Activated CD4-positive, alpha-beta memory T cell treated with anti-CD3 and anti-CD28 coated beads, Interleukin-2, amount 10 ng/mL, durations not matched to agents 7 days and 5 days (primary cell): Measurements from ENCODE around the gene NEUROD2. TPM values are rescaled to one million over a fixed set of nuclear protein-coding genes. Genes with fewer than 3 reads are reported as not detected.
"Not testable (repeated sequence)": the region's sequence is repeated elsewhere in the genome, so short reads cannot be mapped to it uniquely, and the experiment has no call there.

ENCODE experiments used
- CTCF ChIA-PET: fragments of 350-600 bp; sonication (Branson Sonifier 250); formaldehyde crosslinking; loops from one replicate; lab custom pipeline; 2021; ENCODE audit warnings: antibody characterized with exemption, inconsistent platforms; lab: Charles Lee
- POLR2A ChIA-PET: fragments of 350-600 bp; sonication (Branson Sonifier 250); formaldehyde crosslinking; loops from one replicate; lab custom pipeline; 2021; ENCODE audit warnings: antibody characterized with exemption; lab: Charles Lee
- DNase-seq: peaks from one replicate; pipeline ENCODE4 v3.0.0-alpha.2; 2020
- H3K27ac Mint-ChIP-seq: one replicate; pipeline ENCODE4 v1.8.0; 2021; ENCODE audit warnings: mild to moderate bottlenecking, mixed read lengths
- H3K27me3 Mint-ChIP-seq: one replicate; pipeline ENCODE4 v1.8.0; 2021; ENCODE audit warnings: mixed read lengths
- H3K36me3 Mint-ChIP-seq: one replicate; pipeline ENCODE4 v1.8.0; 2021; ENCODE audit warnings: low read depth, mixed read lengths
- H3K4me1 Mint-ChIP-seq: one replicate; pipeline ENCODE4 v1.8.0; 2021; ENCODE audit warnings: mixed read lengths
- H3K4me3 Mint-ChIP-seq: one replicate; pipeline ENCODE4 v1.8.0; 2021; ENCODE audit warnings: mild to moderate bottlenecking, mixed read lengths
- H3K9me3 Mint-ChIP-seq: one replicate; pipeline ENCODE4 v1.8.0; 2021; ENCODE audit warnings: mixed read lengths
- total RNA-seq, 2 experiments: library from RNA; stranded (reverse); gene quantifications; one replicate each; pipeline ENCODE4 v1.2.3, GENCODE V29; 2021

Gene NEUROD2
- total RNA-seq, 2 experiments from 2014 or later, result not detected

DNA sequence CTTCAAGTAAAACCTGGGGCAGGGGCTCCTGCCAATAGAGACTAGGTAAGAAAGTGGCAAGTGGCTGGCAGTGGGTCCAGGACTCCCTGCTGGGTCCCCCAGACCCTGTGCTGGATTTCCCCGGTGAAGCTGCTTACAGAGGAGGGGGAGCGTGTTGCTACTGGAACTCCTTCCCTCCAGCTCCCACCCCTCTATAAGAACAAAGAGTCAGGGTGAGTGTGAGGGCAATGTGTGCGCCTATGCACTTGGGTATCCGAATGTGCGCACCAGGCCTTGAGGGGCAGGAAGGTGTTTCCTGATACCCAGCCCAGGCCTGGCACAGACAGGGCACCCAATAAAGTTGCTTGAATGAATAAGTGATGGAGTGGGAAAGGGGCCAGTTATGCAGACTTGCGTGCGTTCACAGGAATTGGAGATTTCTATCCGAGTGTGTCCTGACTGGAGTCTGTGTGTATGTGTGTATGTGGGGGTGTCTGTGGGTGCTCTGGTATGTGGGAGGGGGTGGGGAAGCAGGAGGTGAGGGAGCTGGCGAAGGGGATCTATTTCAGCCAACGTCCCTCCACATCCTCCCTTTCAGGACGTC lies 11.7 kb downstream of the NEUROD2 start:
- DNase-seq, result no peak
- no peak overlapping the region for H3K4me3 Mint-ChIP-seq
- no peaks in the 10 kb centered on the region for H3K36me3 Mint-ChIP-seq
- H3K27me3 Mint-ChIP-seq, result peaks cover 81% of the 10 kb centered on the region
- peaks cover 11% of the 10 kb centered on the region for H3K4me1 Mint-ChIP-seq
- ChIA-PET POLR2A (no interaction called here), CTCF (no interaction called here)
- H3K27ac Mint-ChIP-seq, result no peak overlapping the region
- no peaks in the 10 kb centered on the region for H3K9me3 Mint-ChIP-seq

DNA sequence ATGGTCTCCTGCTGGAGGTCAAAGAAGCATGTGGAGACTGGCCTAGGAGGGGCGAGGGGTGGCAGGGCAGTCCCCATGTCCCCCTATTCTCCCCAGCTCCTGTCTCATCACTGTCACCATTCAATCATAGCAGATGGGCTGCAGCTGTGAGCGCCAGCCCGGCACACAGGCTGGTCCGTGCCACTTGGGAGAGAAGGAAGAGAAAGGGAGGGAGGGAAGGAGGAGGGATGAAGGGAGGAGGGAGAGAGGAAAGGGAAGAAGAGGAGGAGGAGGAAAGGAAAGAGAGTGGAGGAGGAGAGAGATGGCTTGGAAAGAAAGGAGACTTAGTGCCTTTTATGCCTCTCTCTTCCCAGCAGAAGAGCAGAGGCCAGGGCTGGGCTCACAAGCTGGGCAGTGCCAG lies 12.4 kb downstream of the NEUROD2 start:
- H3K4me1 Mint-ChIP-seq, result peaks cover 11% of the 10 kb centered on the region
- POLR2A ChIA-PET, result no interaction called here
- H3K36me3 Mint-ChIP-seq, result no peaks in the 10 kb centered on the region
- H3K4me3 Mint-ChIP-seq, result no peak overlapping the region
- H3K27ac Mint-ChIP-seq, result no peak overlapping the region
- CTCF ChIA-PET, result no interaction called here
- peaks cover 75% of the 10 kb centered on the region for H3K27me3 Mint-ChIP-seq
- no peaks in the 10 kb centered on the region for H3K9me3 Mint-ChIP-seq
- no peak for DNase-seq

DNA sequence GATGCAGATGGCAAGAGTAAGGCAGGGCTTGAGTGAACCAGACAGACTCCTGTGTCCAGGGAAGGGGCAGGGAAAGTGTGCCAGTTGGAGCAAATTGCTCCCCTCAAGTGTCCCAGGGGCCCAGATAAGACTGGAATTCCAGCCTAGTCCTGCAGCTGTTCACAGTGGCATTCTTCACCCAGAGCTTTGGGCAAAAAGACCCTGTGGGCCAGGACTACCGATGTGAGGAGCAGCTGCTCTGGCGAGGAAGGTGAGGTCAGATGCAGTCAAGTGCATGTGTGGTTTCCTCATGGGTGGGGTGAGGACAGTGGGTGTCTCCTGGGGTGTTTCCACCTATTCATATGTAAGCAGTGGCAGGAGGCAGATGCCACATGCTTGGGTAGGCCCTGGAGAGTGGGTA lies 14.3 kb downstream of the NEUROD2 start:
- ChIA-PET POLR2A (no interaction called here), CTCF (no interaction called here)
- no peak overlapping the region for H3K27ac Mint-ChIP-seq
- no peak for DNase-seq
- H3K9me3 Mint-ChIP-seq, result no peaks in the 10 kb centered on the region
- H3K4me1 Mint-ChIP-seq, result peaks cover 9% of the 10 kb centered on the region
- H3K4me3 Mint-ChIP-seq, result no peak overlapping the region
- H3K27me3 Mint-ChIP-seq, result peaks cover 64% of the 10 kb centered on the region
- no peaks in the 10 kb centered on the region for H3K36me3 Mint-ChIP-seq

DNA sequence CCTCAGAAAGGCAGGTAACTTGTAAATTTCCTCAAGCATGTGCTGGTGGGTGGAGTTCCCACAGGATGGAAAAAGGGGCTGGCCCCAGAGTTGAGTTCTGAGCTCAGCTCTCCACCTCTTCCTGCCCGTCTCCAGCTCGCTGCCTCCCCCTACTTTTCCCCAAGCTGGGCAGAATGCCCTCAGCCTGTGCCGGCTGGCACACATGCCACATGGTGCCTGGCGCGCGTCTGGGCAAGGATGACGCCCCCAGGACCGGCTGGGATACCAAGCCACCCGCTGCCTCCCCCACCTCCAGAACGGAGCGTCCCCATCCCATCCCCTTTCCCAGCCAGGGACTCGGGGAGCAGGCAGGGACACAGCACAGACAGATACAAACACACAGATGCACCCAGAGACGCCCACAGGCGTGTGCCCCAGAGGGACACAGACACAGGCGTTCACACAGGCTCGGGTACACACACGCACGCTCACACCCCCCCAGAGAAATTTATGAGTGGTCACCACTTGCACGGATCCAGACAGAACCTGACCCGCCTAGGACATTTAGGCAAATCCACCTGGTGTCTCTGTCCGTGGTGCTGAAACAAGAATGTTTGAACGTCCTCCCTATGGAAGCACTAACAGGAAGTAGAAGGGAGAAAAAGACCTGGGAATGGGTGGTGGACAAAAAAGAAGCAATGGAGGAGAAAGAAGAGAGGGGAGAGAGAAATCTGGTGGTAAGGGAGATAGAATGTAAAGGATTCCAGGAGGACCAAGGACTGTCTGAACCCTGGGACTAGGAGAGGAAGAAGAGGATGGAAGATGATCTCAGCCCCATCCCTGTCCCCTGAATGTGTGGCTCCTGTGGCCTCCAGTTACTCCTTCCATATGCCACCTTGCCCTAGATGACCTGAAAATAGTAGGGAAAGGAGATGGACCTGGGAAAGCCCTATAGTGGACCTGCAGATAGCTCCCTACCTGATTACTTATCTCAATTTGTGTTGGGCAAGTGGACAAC lies 15.5 kb downstream of the NEUROD2 start:
- H3K27me3 Mint-ChIP-seq, result peaks cover 55% of the 10 kb centered on the region

DNA sequence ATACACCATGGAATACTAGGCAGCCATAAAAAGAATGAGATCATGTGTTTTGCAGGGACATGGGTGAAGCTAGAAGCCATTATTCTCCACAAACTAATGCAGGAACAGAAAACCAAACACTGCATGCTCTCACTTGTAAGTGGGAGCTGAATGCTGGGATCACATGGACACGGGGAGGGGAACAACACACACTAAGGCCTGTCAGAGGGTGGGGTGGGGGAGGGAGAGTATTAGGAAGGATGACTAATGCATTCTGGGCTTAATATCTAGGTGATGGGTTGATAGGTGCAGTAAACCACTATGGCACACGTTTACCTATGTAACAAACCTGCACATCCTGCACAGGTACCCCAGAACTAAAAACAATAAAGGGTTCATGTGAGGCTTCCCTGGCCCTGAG lies 17.5 kb downstream of the NEUROD2 start:
- not testable (repeated sequence) for H3K9me3 Mint-ChIP-seq, H3K36me3 Mint-ChIP-seq, DNase-seq, H3K4me1 Mint-ChIP-seq, H3K27ac Mint-ChIP-seq, H3K4me3 Mint-ChIP-seq
- ChIA-PET CTCF (interaction anchor here (1.1 to 1.3 kb wide), 3 partner anchors 31 to 43 kb away, joined by 3 to 4 read pairs (median 4); no protein-coding TSS in a partner anchor), POLR2A (interaction anchor here (1.2 to 1.4 kb wide), 2 partner anchors 9 to 17 kb away, joined by 3 to 4 read pairs; no protein-coding TSS in a partner anchor)
- peaks cover 36% of the 10 kb centered on the region for H3K27me3 Mint-ChIP-seq

More for the DNA sequence above, 15.5 kb downstream of the NEUROD2 start:
- peaks cover 2% of the 10 kb centered on the region for H3K4me1 Mint-ChIP-seq
- H3K4me3 Mint-ChIP-seq, result no peak overlapping the region
- ChIA-PET CTCF (no interaction called here), POLR2A (no interaction called here)
- no peak overlapping the region for H3K27ac Mint-ChIP-seq
- H3K36me3 Mint-ChIP-seq, result no peaks in the 10 kb centered on the region
- H3K9me3 Mint-ChIP-seq, result no peaks in the 10 kb centered on the region
- peak; percentile 38 for DNase-seq

DNA sequence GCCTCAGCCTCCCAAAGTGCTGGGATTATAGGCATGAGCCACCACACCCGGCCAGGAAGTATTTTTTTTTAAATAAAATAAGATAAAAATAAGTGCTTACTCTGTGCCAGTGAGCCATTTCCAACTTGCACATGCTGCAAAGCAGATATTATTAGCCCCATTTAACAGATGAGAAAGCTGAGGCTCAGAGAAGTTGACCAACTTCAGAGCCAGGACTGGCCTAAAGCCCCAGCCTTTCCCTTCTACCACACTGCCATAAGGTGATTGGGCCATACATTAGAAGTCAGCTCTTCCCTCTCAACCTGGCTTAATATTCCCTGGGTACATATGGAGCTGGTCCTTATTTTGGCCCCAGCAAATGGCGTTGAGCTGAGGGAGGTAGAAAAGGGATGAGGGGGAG lies 25.1 kb downstream of the NEUROD2 start:
- Mint-ChIP-seq H3K9me3 (no peaks in the 10 kb centered on the region), H3K27ac (no peak overlapping the region), H3K4me1 (no peaks in the 10 kb centered on the region), H3K27me3 (peaks cover 3% of the 10 kb centered on the region), H3K36me3 (no peaks in the 10 kb centered on the region), H3K4me3 (no peak overlapping the region)
- DNase-seq, result no peak
- POLR2A ChIA-PET, result no interaction called here
- CTCF ChIA-PET, result interaction anchor here (0.6 to 0.9 kb wide), 2 partner anchors 35 to 40 kb away, joined by 3 to 4 read pairs; no protein-coding TSS in a partner anchor

DNA sequence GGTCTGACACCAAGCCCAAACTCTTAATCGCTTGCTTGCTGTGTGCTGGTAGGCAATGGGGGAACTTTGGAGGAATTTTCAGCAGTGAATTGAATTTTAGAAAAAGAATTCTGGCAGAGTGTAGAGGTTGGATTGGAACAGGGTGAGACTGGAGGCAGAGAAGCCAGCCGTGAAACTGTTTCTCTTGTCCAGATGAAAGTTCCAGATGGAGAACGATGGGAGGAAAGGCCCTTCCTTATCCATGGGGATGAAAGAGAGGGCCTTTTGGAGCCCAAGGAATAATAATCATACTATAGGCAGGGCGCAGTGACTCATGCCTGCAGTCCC lies 26.0 kb downstream of the NEUROD2 start:
- DNase-seq, result no peak
- peaks cover 3% of the 10 kb centered on the region for H3K27me3 Mint-ChIP-seq
- H3K36me3 Mint-ChIP-seq, result no peaks in the 10 kb centered on the region
- no peak overlapping the region for H3K4me3 Mint-ChIP-seq
- no peaks in the 10 kb centered on the region for H3K4me1 Mint-ChIP-seq
- ChIA-PET POLR2A (no interaction called here), CTCF (no interaction called here)
- no peak overlapping the region for H3K27ac Mint-ChIP-seq
- H3K9me3 Mint-ChIP-seq, result no peaks in the 10 kb centered on the region

DNA sequence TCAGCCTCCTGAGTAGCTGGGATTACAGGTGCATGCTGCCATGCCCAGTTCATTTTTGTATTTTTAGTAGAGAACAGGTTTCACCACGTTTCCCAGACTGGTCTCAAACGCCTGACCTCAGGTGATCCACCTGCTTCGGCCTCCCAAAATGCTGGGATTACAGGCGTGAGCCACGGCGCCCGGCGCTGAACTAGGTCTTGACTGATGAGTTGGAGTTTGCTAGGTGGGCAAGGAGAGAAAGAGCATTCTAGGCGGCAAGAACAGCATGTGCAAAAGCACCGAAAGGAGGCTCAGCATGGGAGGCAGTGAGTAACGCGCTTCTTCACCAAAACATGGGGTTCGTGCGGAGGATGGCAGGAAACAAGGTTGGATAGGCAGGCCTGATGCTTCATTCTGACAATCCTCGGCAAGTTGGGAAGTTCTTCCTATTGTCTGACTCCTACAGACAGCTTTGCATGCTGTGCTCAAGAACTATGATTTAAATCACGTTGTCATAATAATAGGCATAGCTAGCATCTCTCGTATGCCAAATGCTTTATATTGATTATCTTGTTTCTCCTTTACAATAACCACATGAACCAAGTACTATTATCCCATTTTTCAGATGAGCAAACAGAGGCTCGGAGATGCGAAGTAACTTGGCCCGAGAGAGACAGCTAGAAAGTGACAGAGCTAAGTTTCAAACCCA lies 26.5 kb downstream of the NEUROD2 start:
- Mint-ChIP-seq H3K4me3 (no peak overlapping the region), H3K36me3 (no peaks in the 10 kb centered on the region), H3K9me3 (no peaks in the 10 kb centered on the region), H3K27ac (no peak overlapping the region), H3K27me3 (peaks cover 3% of the 10 kb centered on the region), H3K4me1 (no peaks in the 10 kb centered on the region)
- no peak for DNase-seq
- ChIA-PET CTCF (no interaction called here), POLR2A (no interaction called here)

DNA sequence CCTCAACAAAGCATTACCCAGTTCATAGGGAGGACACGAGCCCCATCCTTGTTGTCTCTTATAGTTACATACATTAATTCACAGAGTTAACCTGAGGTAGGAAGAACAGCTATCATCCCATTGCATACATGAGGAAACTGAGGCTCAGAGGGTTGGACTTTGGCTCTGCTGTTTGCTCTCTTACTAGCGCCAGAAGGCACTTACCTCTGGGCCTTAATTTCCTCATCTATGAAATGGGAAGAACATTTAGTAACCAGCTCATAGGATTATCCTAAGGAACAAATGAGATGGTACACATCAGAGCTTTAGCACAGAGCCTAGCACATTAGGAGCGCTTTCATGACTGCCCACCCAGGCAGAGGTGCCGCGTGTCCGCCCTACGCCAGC lies 27.6 kb downstream of the NEUROD2 start:
- Mint-ChIP-seq H3K27me3 (peaks cover 6% of the 10 kb centered on the region), H3K4me3 (no peak overlapping the region), H3K4me1 (no peaks in the 10 kb centered on the region), H3K36me3 (no peaks in the 10 kb centered on the region), H3K27ac (no peak overlapping the region), H3K9me3 (no peaks in the 10 kb centered on the region)
- CTCF ChIA-PET, result interaction anchor here (1.6 kb wide), 1 partner anchor 32 kb away, joined by 6 read pairs; no protein-coding TSS in a partner anchor
- DNase-seq, result no peak
- POLR2A ChIA-PET, result no interaction called here

DNA sequence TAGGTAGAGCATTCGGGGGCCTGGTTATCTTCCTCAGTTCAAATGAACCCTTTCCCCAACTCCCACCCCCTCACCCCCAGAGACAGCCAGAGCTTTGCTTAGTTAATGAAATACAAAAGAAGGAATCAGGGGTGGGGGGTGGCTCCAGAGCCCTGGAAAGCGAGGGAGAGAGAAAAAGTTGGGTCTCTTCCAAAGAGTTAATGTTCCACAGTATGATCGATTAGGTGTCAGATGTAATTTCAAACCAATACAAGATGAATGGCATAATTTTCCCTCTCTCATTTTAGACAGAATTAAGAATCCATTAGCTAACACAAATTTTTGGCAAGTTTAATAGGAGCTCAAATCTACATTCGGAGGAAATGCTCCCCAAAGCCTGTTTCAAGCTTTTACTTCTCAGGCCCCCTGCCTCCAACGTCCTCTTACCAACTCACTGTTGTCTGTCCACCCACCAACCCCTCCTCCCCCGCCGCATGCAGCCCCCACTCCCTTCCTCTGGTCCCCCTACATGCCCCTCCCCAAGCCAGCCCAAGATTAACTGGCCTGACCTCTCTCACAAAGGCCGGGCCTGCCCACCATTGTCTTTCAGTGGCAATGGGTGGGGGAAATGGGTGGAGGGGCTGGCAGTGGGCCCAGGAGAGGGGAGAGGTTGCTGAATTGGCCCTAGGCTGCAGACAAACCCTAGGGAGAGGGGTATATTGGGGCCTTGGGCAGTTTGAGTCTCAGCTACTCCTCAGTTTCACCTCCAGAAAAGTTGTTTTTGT lies 28.2 kb downstream of the NEUROD2 start:
- CTCF ChIA-PET, result interaction anchor here (0.7 to 1.6 kb wide), 2 partner anchors 31 to 42 kb away, joined by 5 to 6 read pairs; no protein-coding TSS in a partner anchor

DNA sequence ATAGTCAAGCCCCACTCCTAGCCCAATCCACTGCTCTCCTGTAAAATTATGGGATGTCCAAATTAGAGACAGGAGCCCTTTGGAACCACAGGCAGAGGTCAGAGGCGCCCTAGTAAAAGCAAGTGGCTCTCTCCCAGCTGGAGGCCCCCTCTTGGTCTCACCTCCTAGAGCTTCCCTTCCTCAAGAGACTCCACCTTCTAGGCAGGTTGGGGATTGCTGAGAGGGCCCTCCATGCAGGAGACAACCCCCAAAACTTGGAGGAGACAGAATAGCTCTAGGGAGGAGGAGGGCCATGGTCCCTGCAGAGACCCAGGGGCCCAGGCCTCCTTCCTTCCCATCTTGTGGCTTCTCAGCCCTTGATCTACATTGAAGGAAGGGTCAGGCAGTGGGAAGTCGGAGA lies 29.4 kb downstream of the NEUROD2 start:
- no peak for DNase-seq
- Mint-ChIP-seq H3K4me1 (peaks cover 5% of the 10 kb centered on the region), H3K4me3 (no peak overlapping the region), H3K36me3 (no peaks in the 10 kb centered on the region), H3K9me3 (no peaks in the 10 kb centered on the region), H3K27me3 (peaks cover 12% of the 10 kb centered on the region), H3K27ac (no peak overlapping the region)
- ChIA-PET CTCF (interaction anchor here (1.6 kb wide), 1 partner anchor 30 kb away, joined by 6 read pairs; no protein-coding TSS in a partner anchor), POLR2A (interaction anchor here (1.1 kb wide), 1 partner anchor 30 kb away, joined by 4 read pairs; no protein-coding TSS in a partner anchor)

More for the DNA sequence above, 28.2 kb downstream of the NEUROD2 start:
- no peak for DNase-seq
- Mint-ChIP-seq H3K4me1 (no peaks in the 10 kb centered on the region), H3K4me3 (no peak overlapping the region), H3K27me3 (peaks cover 10% of the 10 kb centered on the region), H3K27ac (no peak overlapping the region), H3K36me3 (no peaks in the 10 kb centered on the region), H3K9me3 (no peaks in the 10 kb centered on the region)
- POLR2A ChIA-PET, result no interaction called here

DNA sequence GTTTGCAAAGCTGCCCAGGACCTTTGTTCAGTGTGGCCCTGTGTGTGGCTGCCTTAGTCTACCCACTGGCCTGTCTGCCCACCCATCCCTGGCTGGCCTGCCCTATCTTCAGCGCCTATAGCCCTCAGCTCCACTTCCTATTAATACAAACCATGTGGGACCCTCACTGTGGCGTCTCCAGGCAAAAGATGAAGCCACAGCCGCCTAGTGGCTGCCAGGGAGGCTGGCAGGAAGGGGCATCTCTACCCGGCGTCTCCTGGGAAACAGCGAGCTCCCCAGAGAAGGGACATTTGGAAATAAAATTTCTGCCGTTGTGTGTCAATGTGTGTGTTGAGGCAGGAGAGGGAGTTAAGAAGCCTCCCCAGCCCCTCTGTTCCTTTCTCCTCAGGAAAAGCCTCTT lies 31.5 kb downstream of the NEUROD2 start:
- H3K4me3 Mint-ChIP-seq, result no peak overlapping the region
- peaks cover 8% of the 10 kb centered on the region for H3K36me3 Mint-ChIP-seq
- H3K9me3 Mint-ChIP-seq, result peaks cover under 1% of the 10 kb centered on the region
- DNase-seq, result no peak
- ChIA-PET CTCF (interaction anchor here (0.6 to 1.1 kb wide), 5 partner anchors 24 to 610 kb away, joined by 3 to 4 read pairs (median 3); no protein-coding TSS in a partner anchor), POLR2A (no interaction called here)
- H3K27ac Mint-ChIP-seq, result no peak overlapping the region
- peaks cover 11% of the 10 kb centered on the region for H3K27me3 Mint-ChIP-seq
- H3K4me1 Mint-ChIP-seq, result peaks cover 7% of the 10 kb centered on the region
